HCT116 (cell line): ENCODE results near the gene ATAD2B.

Source experiments
- CBX3 ChIP-seq: IDR thresholded peaks from 2 replicates; pipeline ENCODE4 v1.6.1; 2012; ENCODE audit warnings: low read depth
- CEBPB ChIP-seq: IDR thresholded peaks from 2 replicates; pipeline ENCODE4 v1.6.1; 2012; ENCODE audit warnings: low read depth
- EGR1 ChIP-seq: IDR thresholded peaks from 2 replicates; pipeline ENCODE4 v1.6.1; 2012; ENCODE audit warnings: low read depth
- EZH2 ChIP-seq: fragments of 200-600 bp; sonication (generic); IDR thresholded peaks from 2 replicates; pipeline ENCODE4 v1.6.1; 2017; ENCODE audit warnings: antibody characterized with exemption, mixed run types
- EZH2phosphoT487 ChIP-seq: fragments of 200-600 bp; IDR thresholded peaks from 2 replicates; pipeline ENCODE4 v1.6.1; 2018; ENCODE audit warnings: antibody characterized with exemption, borderline replicate concordance
- POLR2A ChIP-seq: IDR thresholded peaks from 2 replicates; pipeline ENCODE4 v1.7.0; 2011; ENCODE audit warnings: borderline replicate concordance; ENCODE audit not compliant: insufficient read depth, insufficient read length; ENCODE audit errors: extremely low read depth
- POLR2AphosphoS5 ChIP-seq: IDR thresholded peaks from 2 replicates; pipeline ENCODE4 v1.6.1; 2011; ENCODE audit warnings: mild to moderate bottlenecking, low read depth, low read length, moderate library complexity
- YY1 ChIP-seq: IDR thresholded peaks from 2 replicates; pipeline ENCODE4 v1.6.1; 2011; ENCODE audit warnings: low read length, low read depth, moderate library complexity, mild to moderate bottlenecking; ENCODE audit not compliant: insufficient replicate concordance; ENCODE audit errors: extremely low read depth
- TF ChIP-seq, protein P1 (sequence below), 3 experiments: fragments of 200-600 bp in 1 of 3; sonication (generic) in 1 of 3; IDR thresholded peaks in 2 of 3; conservative IDR thresholded peaks in 1 of 3; 2 replicates each; pipeline ENCODE4 v1.5.1; 2012 to 2017; ENCODE audit warnings: low read depth in 2 of 3, low read length in 2 of 3, antibody characterized with exemption in 1 of 3, borderline replicate concordance in 1 of 3, control low read depth in 1 of 3, mild to moderate bottlenecking in 1 of 3, mixed read lengths in 1 of 3, mixed run types in 1 of 3, moderate library complexity in 1 of 3; ENCODE audit not compliant: insufficient read depth in 1 of 3
- TF ChIP-seq, protein P2 (sequence below): IDR thresholded peaks from 2 replicates; pipeline ENCODE4 v1.6.1; 2012

DNA sequence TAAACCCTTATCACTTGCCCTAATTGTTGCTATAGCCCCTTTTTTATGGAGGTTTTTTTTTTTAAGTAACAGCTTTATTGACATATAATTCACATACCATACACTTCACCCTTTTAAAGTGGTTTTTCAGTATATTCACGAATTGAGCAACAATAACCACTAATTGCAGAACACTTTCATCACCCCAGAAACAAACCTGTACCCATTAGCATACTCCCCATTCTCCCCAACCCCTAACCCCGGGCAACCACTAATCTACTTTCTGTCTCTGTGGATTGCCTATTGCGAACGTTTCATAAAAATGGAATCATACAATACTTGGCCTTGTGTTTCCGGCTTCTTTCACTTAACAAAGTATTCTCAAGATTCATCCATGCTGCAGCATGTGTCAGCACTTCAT is 213.6 kb downstream of the ATAD2B start:
- TF ChIP-seq, protein P1, sequence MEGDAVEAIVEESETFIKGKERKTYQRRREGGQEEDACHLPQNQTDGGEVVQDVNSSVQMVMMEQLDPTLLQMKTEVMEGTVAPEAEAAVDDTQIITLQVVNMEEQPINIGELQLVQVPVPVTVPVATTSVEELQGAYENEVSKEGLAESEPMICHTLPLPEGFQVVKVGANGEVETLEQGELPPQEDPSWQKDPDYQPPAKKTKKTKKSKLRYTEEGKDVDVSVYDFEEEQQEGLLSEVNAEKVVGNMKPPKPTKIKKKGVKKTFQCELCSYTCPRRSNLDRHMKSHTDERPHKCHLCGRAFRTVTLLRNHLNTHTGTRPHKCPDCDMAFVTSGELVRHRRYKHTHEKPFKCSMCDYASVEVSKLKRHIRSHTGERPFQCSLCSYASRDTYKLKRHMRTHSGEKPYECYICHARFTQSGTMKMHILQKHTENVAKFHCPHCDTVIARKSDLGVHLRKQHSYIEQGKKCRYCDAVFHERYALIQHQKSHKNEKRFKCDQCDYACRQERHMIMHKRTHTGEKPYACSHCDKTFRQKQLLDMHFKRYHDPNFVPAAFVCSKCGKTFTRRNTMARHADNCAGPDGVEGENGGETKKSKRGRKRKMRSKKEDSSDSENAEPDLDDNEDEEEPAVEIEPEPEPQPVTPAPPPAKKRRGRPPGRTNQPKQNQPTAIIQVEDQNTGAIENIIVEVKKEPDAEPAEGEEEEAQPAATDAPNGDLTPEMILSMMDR (IDR thresholded peaks at IDR 0.05 in 2 of 3, conservative IDR thresholded peaks at IDR 0.05 in 1 of 3; ENCODE audit: borderline replicate concordance in 1 of 3, insufficient read depth in 1 of 3, low read depth in 2 of 3, low read length in 2 of 3), result no peak
- TF ChIP-seq YY1 (no peak), EZH2phosphoT487 (no peak), POLR2A (no peak), CEBPB (no peak), EZH2 (no peak), POLR2AphosphoS5 (no peak), EGR1 (no peak), CBX3 (no peak)
- TF ChIP-seq, protein P2, sequence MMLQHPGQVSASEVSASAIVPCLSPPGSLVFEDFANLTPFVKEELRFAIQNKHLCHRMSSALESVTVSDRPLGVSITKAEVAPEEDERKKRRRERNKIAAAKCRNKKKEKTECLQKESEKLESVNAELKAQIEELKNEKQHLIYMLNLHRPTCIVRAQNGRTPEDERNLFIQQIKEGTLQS, result no peak
